Smooth muscle cell (in vitro differentiated cells): ENCODE results near the gene AGPAT3. TPM values are rescaled to one million over a fixed set of nuclear protein-coding genes. Genes with fewer than 3 reads are reported as not detected.

ENCODE experiments used
- DNase-seq: peaks from one replicate; lab custom pipeline; 2025; ENCODE audit not compliant: unreplicated experiment; lab: John Stamatoyannopoulos, UW
- H2AFZ ChIP-seq: fragments of 200-600 bp; sonication (generic); 2 replicates; pipeline ENCODE4 v1.6.0; 2016; ENCODE audit warnings: antibody characterized with exemption, low read depth, mild to moderate bottlenecking
- H3F3A ChIP-seq: fragments of 200-600 bp; sonication (generic); 2 replicates; pipeline ENCODE4 v1.6.0; 2017; ENCODE audit warnings: antibody characterized with exemption, low read depth
- H3K27ac ChIP-seq: fragments of 200-600 bp; sonication (generic); 2 replicates; pipeline ENCODE4 v1.5.1; 2016; ENCODE audit warnings: low read depth, mild to moderate bottlenecking
- H3K27me3 ChIP-seq: fragments of 200-600 bp; sonication (generic); 2 replicates; pipeline ENCODE4 v1.6.1; 2016; ENCODE audit warnings: low read depth, mild to moderate bottlenecking
- H3K36me3 ChIP-seq: fragments of 200-600 bp; sonication (generic); 2 replicates; pipeline ENCODE4 v1.5.1; 2016; ENCODE audit warnings: low read depth
- H3K4me1 ChIP-seq: fragments of 200-600 bp; sonication (generic); 2 replicates; pipeline ENCODE4 v1.5.1; 2016; ENCODE audit warnings: low read depth
- H3K4me2 ChIP-seq: fragments of 200-600 bp; sonication (generic); 2 replicates; pipeline ENCODE4 v1.6.0; 2016; ENCODE audit warnings: mild to moderate bottlenecking
- H3K4me3 ChIP-seq: fragments of 200-600 bp; sonication (generic); 2 replicates; pipeline ENCODE4 v1.5.1; 2016; ENCODE audit warnings: mild to moderate bottlenecking
- H3K79me2 ChIP-seq: fragments of 200-600 bp; sonication (generic); 2 replicates; pipeline ENCODE4 v1.6.0; 2016; ENCODE audit warnings: low read depth, mild to moderate bottlenecking
- H3K9ac ChIP-seq: fragments of 200-600 bp; sonication (generic); 2 replicates; pipeline ENCODE4 v1.6.0; 2016; ENCODE audit warnings: low read depth
- H3K9me3 ChIP-seq: fragments of 200-600 bp; sonication (generic); replicated peaks from 2 replicates; pipeline ENCODE4 v1.5.1; 2016; ENCODE audit warnings: low read depth
- H4K20me1 ChIP-seq: fragments of 200-600 bp; sonication (generic); 2 replicates; pipeline ENCODE4 v1.6.0; 2016; ENCODE audit warnings: low read depth
- CTCF ChIP-seq: fragments of 200-600 bp; sonication (generic); IDR thresholded peaks from 2 replicates; pipeline ENCODE4 v1.5.1; 2017; ENCODE audit warnings: borderline replicate concordance, mild to moderate bottlenecking, antibody characterized with exemption; ENCODE audit not compliant: insufficient read depth, poor library complexity, severe bottlenecking
- WGBS: methylation state at CpG from one replicate; pipeline ENCODE4 v1.1.7; 2016; ENCODE audit warnings: low lambda C conversion rate; 5-methylcytosine and 5-hydroxymethylcytosine counted together
- polyA plus RNA-seq: library from polyadenylated mRNA; unstranded; fragments of >200 nt; fragmentation: Nextera tagmentation; extraction: Ambion mirVana; gene quantifications from 2 replicates; pipeline ENCODE4 v1.2.1, GENCODE V29; 2016
- total RNA-seq: library from RNA; depleted of rRNA; stranded (reverse); fragments of >200 nt; gene quantifications from 2 replicates; pipeline ENCODE4 v1.2.3, GENCODE V29; 2014

Gene AGPAT3
- total and polyA plus RNA-seq, 2 experiments from 2014 or later, result 10.9 to 17.2 TPM

GRCh38 chr21:43948740-43949498 lies 83.9 kb downstream of the AGPAT3 start:
- no peak for DNase-seq
- WGBS, result 95% methylated on average over 6 of the region's 6 CpGs
- no peaks in the 10 kb centered on the region for H3K27me3 ChIP-seq

GRCh38 chr21:43949499-43950208 lies 84.6 kb downstream of the AGPAT3 start:
- H3K9ac ChIP-seq, result no peak overlapping the region
- no peaks in the 10 kb centered on the region for H3F3A ChIP-seq
- H3K36me3 ChIP-seq, result no peaks in the 10 kb centered on the region
- 95% methylated on average over 7 of the region's 7 CpGs for WGBS
- no peak for DNase-seq
- no peak overlapping the region for H3K27ac ChIP-seq
- no peaks in the 10 kb centered on the region for H3K4me1 ChIP-seq
- no peaks in the 10 kb centered on the region for H3K79me2 ChIP-seq
- TF ChIP-seq CTCF, result no peak
- H3K27me3 ChIP-seq, result no peaks in the 10 kb centered on the region
- peaks cover 3% of the 10 kb centered on the region for H3K9me3 ChIP-seq
- no peak overlapping the region for H3K4me2 ChIP-seq
- no peak overlapping the region for H3K4me3 ChIP-seq
- H2AFZ ChIP-seq, result no peak overlapping the region
- peaks cover 49% of the 10 kb centered on the region for H4K20me1 ChIP-seq

More at GRCh38 chr21:43948740-43949498, 83.9 kb downstream of the AGPAT3 start:
- peaks cover 3% of the 10 kb centered on the region for H3K9me3 ChIP-seq
- no peak overlapping the region for H3K27ac ChIP-seq
- H3F3A ChIP-seq, result no peaks in the 10 kb centered on the region
- H4K20me1 ChIP-seq, result peaks cover 55% of the 10 kb centered on the region
- no peaks in the 10 kb centered on the region for H3K4me1 ChIP-seq
- no peak overlapping the region for H3K4me2 ChIP-seq
- H3K9ac ChIP-seq, result no peak overlapping the region
- H2AFZ ChIP-seq, result no peak overlapping the region
- H3K36me3 ChIP-seq, result no peaks in the 10 kb centered on the region
- H3K4me3 ChIP-seq, result no peak overlapping the region
- H3K79me2 ChIP-seq, result no peaks in the 10 kb centered on the region
- no peak for TF ChIP-seq CTCF

- Histone ChIP-seq H3K9me3 (peaks cover 3% of the 10 kb centered on the region), H3K9ac (no peak overlapping the region), H3K4me1 (no peaks in the 10 kb centered on the region), H3K36me3 (no peaks in the 10 kb centered on the region), H3K27ac (no peak overlapping the region), H3K79me2 (no peaks in the 10 kb centered on the region), H3K4me2 (no peak overlapping the region), H2AFZ (no peak overlapping the region), H3K4me3 (no peak overlapping the region), H3K27me3 (no peaks in the 10 kb centered on the region), H4K20me1 (peaks cover 45% of the 10 kb centered on the region), H3F3A (no peaks in the 10 kb centered on the region)
- no peak for TF ChIP-seq CTCF
- WGBS, result 93% methylated on average over 19 of the region's 19 CpGs
- DNase-seq, result no peak
Observed at GRCh38 chr21:43950481-43950880, 85.5 kb downstream of the AGPAT3 start.
